ENCODE results near the gene UBR4.

UBR4 gene

DNA sequence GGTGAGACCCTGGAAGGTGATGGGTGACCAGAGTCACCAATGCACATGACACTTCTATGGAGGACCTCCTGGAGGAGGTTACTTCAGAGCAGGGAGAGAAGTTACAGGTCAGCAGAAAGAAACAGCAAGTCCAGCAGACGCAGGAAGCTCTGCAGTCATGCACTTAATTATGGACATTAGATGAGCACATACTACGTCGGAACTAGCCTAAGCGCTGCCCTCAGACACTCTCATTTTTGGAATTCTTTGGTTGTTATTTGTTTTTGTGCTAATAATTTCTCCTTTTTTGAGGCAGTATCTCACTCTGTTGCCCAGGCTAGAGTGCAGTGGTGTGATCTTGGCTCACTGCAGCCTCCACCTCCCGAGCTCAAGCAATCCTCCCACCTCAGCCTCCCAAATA, 160.3 kb downstream of the UBR4 start:
- ATAC-seq = no peak
- no peak for TF ChIP-seq CREB5 (CRISPR knock-in tag; IDR thresholded peaks at IDR 0.05; ENCODE audit: low read depth)
- TF ChIP-seq ZFP30 (CRISPR knock-in tag; IDR thresholded peaks at IDR 0.05) = no peak
- no peak for TF ChIP-seq ISL1 (CRISPR knock-in tag; IDR thresholded peaks at IDR 0.05)
- TF ChIP-seq SNAI2 (CRISPR knock-in tag; IDR thresholded peaks at IDR 0.05) = no peak
- TF ChIP-seq CSRNP3 (CRISPR knock-in tag; IDR thresholded peaks at IDR 0.05) = no peak
- TF ChIP-seq PPARA (CRISPR knock-in tag; IDR thresholded peaks at IDR 0.05; ENCODE audit: borderline replicate concordance) = no peak
- TF ChIP-seq ESRRG (CRISPR knock-in tag; IDR thresholded peaks at IDR 0.05) = no peak
- TF ChIP-seq GLIS3 (CRISPR knock-in tag; IDR thresholded peaks at IDR 0.05) = no peak
- TF ChIP-seq OSR1 (CRISPR knock-in tag; IDR thresholded peaks at IDR 0.05) = no peak
- no peak for TF ChIP-seq ARNTL (CRISPR knock-in tag; IDR thresholded peaks at IDR 0.05; ENCODE audit: borderline replicate concordance, low read depth)
- no peak for TF ChIP-seq TCF4 (CRISPR knock-in tag; IDR thresholded peaks at IDR 0.05; ENCODE audit: borderline replicate concordance)
- no peak for TF ChIP-seq RARB (CRISPR knock-in tag; IDR thresholded peaks at IDR 0.05)
- TF ChIP-seq BACH2 (CRISPR knock-in tag; IDR thresholded peaks at IDR 0.05; ENCODE audit: borderline replicate concordance) = no peak

GRCh38 chr1:19049128-19049768, 160.8 kb downstream of the UBR4 start:
- TF ChIP-seq ESRRG (CRISPR knock-in tag; IDR thresholded peaks at IDR 0.05) = no peak
- ATAC-seq = no peak

DNA sequence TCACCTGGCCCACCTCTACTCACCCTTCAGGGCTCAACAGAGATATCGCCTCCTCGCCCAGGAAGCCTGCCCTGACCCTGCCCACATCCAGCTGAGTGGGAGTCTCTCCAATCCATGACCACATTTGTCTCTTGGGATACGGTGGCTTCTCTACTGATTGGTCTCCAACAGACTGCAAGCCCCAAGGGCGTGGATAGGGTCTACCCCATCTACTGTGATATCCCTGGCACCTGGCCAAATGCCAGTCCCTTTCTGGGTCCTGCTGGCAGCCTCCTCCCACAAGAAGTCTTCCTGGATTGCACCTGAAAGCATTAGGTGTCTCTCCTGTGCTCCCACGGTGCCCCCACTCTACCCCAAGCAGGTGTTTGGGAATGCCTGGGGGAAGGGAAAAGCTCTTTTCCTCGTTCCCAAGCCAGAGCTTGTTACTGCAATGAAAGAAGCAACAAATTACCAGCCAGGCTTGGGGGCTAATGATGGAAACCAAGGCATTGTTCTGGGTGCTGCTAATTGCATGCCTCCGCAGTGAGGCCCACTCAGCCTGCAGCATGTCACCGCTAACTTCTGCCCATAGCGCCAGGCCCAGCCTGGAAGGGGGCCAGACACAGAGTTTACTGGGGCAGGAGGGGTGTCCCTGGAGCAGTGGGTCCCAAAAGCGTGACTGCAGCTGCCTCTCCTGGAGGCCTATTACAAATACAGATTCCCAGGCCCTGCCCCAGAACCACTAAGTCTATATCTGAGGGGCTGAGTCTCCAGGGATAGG, 162.9 kb downstream of the UBR4 start:
- no peak for ATAC-seq
- no peak for TF ChIP-seq SNAI2 (CRISPR knock-in tag; IDR thresholded peaks at IDR 0.05)
- TF ChIP-seq, protein P1, sequence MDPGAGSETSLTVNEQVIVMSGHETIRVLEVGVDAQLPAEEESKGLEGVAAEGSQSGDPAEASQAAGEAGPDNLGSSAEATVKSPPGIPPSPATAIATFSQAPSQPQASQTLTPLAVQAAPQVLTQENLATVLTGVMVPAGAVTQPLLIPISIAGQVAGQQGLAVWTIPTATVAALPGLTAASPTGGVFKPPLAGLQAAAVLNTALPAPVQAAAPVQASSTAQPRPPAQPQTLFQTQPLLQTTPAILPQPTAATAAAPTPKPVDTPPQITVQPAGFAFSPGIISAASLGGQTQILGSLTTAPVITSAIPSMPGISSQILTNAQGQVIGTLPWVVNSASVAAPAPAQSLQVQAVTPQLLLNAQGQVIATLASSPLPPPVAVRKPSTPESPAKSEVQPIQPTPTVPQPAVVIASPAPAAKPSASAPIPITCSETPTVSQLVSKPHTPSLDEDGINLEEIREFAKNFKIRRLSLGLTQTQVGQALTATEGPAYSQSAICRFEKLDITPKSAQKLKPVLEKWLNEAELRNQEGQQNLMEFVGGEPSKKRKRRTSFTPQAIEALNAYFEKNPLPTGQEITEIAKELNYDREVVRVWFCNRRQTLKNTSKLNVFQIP (CRISPR knock-in tag; IDR thresholded peaks at IDR 0.05; ENCODE audit: borderline replicate concordance, low read depth) = no peak
- no peak for TF ChIP-seq TCF4 (CRISPR knock-in tag; IDR thresholded peaks at IDR 0.05; ENCODE audit: borderline replicate concordance)
- TF ChIP-seq PPARA (CRISPR knock-in tag; IDR thresholded peaks at IDR 0.05; ENCODE audit: borderline replicate concordance) = no peak
- TF ChIP-seq BACH2 (CRISPR knock-in tag; IDR thresholded peaks at IDR 0.05; ENCODE audit: borderline replicate concordance) = no peak
- TF ChIP-seq GLIS3 (CRISPR knock-in tag; IDR thresholded peaks at IDR 0.05) = no peak
- no peak for TF ChIP-seq CSRNP3 (CRISPR knock-in tag; IDR thresholded peaks at IDR 0.05)
- no peak for TF ChIP-seq CREB5 (CRISPR knock-in tag; IDR thresholded peaks at IDR 0.05; ENCODE audit: low read depth)
- TF ChIP-seq ZNF565 (CRISPR knock-in tag; conservative IDR thresholded peaks at IDR 0.05; ENCODE audit: low read depth) = no peak
- no peak for TF ChIP-seq ZNF70 (CRISPR knock-in tag; IDR thresholded peaks at IDR 0.05)
- TF ChIP-seq TOX (CRISPR knock-in tag; IDR thresholded peaks at IDR 0.05; ENCODE audit: borderline replicate concordance) = no peak
- TF ChIP-seq ZC3H10 (CRISPR knock-in tag; IDR thresholded peaks at IDR 0.05) = no peak
- no peak for TF ChIP-seq ZNF8 (CRISPR knock-in tag; IDR thresholded peaks at IDR 0.05)
- no peak for TF ChIP-seq ZFP30 (CRISPR knock-in tag; IDR thresholded peaks at IDR 0.05)
